HUES6 (cell line): ENCODE data around the gene LAMC3.
"Not testable (repeated sequence)": the region's sequence is repeated elsewhere in the genome, so short reads cannot be mapped to it uniquely, and the experiment has no call there.

ENCODE experiments used
- H3K27ac ChIP-seq: 2 replicates; pipeline ENCODE4 v1.7.0; 2013; ENCODE audit warnings: low read depth, mild to moderate bottlenecking, low read length, inconsistent platforms
- H3K27me3 ChIP-seq: 2 replicates; pipeline ENCODE4 v1.6.1; 2013; ENCODE audit warnings: low read length; ENCODE audit not compliant: control insufficient read depth, insufficient read depth
- H3K36me3 ChIP-seq: 2 replicates; pipeline ENCODE4 v1.6.1; 2013; ENCODE audit warnings: low read length; ENCODE audit not compliant: control insufficient read depth, insufficient read depth
- H3K4me1 ChIP-seq: 2 replicates; pipeline ENCODE4 v1.6.1; 2013; ENCODE audit warnings: low read length; ENCODE audit not compliant: control insufficient read depth, insufficient read depth
- H3K4me3 ChIP-seq: 2 replicates; pipeline ENCODE4 v1.5.1; 2013; ENCODE audit warnings: low read depth, low read length
- H3K9ac ChIP-seq: one replicate; pipeline ENCODE4 v1.6.1; 2013; ENCODE audit warnings: mild to moderate bottlenecking, low read length
- H3K9me3 ChIP-seq: 2 replicates; pipeline ENCODE4 v1.6.1; 2013; ENCODE audit warnings: low read depth, low read length; ENCODE audit not compliant: control insufficient read depth, insufficient read depth

The LAMC3 gene

GRCh38 chr9:131000526-131000925 is 8.4 kb upstream of the LAMC3 start:
- H3K27me3 ChIP-seq: peaks cover 13% of the 10 kb centered on the region
- not testable (repeated sequence) for H3K27ac ChIP-seq, H3K9me3 ChIP-seq, H3K9ac ChIP-seq, H3K36me3 ChIP-seq, H3K4me3 ChIP-seq, H3K4me1 ChIP-seq

GRCh38 chr9:131001021-131001420 is 8.0 kb upstream of the LAMC3 start:
- Histone ChIP-seq H3K9me3 (no peaks in the 10 kb centered on the region), H3K36me3 (no peaks in the 10 kb centered on the region), H3K4me3 (no peak overlapping the region), H3K9ac (no peak overlapping the region), H3K27me3 (peaks cover 13% of the 10 kb centered on the region), H3K27ac (no peak overlapping the region), H3K4me1 (peaks cover under 1% of the 10 kb centered on the region; the same call in 1 of the 2 replicates)

- no peak overlapping the region for H3K9ac ChIP-seq
- no peaks in the 10 kb centered on the region for H3K9me3 ChIP-seq
- no peaks in the 10 kb centered on the region for H3K36me3 ChIP-seq
- H3K27me3 ChIP-seq: peaks cover 13% of the 10 kb centered on the region
- no peak overlapping the region for H3K4me3 ChIP-seq
- H3K27ac ChIP-seq: no peak overlapping the region
- H3K4me1 ChIP-seq: no peaks in the 10 kb centered on the region
Measured at GRCh38 chr9:131001990-131002389, 7.0 kb upstream of the LAMC3 start.

GRCh38 chr9:131006601-131007000 is 2.4 kb upstream of the LAMC3 start:
- no peak overlapping the region for H3K27ac ChIP-seq
- no peaks in the 10 kb centered on the region for H3K9me3 ChIP-seq
- no peak overlapping the region for H3K9ac ChIP-seq
- H3K4me1 ChIP-seq: peaks cover 13% of the 10 kb centered on the region; the same call in 1 of the 2 replicates
- no peaks in the 10 kb centered on the region for H3K36me3 ChIP-seq
- peaks cover 12% of the 10 kb centered on the region for H3K27me3 ChIP-seq
- H3K4me3 ChIP-seq: no peak overlapping the region

GRCh38 chr9:131008086-131008485 is 888 bp upstream of the LAMC3 start:
- no peaks in the 10 kb centered on the region for H3K36me3 ChIP-seq
- H3K27me3 ChIP-seq: peaks cover 12% of the 10 kb centered on the region
- H3K4me1 ChIP-seq: peaks cover 28% of the 10 kb centered on the region
- H3K9ac ChIP-seq: no peak overlapping the region
- H3K4me3 ChIP-seq: no peak overlapping the region
- H3K9me3 ChIP-seq: no peaks in the 10 kb centered on the region
- H3K27ac ChIP-seq: no peak overlapping the region

GRCh38 chr9:131008563-131008908 is 438 bp upstream of the LAMC3 start:
- H3K27me3 ChIP-seq: peaks cover 12% of the 10 kb centered on the region
- no peaks in the 10 kb centered on the region for H3K36me3 ChIP-seq
- H3K4me3 ChIP-seq: peak overlapping the region; percentile 54
- H3K27ac ChIP-seq: no peak overlapping the region
- H3K9ac ChIP-seq: no peak overlapping the region
- peaks cover 32% of the 10 kb centered on the region for H3K4me1 ChIP-seq
- no peaks in the 10 kb centered on the region for H3K9me3 ChIP-seq

GRCh38 chr9:131010482-131011273 is 1.7 kb downstream of the LAMC3 start:
- Histone ChIP-seq H3K36me3 (0 out of 2 replicates have a peak, but pooled peaks cover 3% of the 10 kb centered on the region), H3K4me3 (peak overlapping the region; percentile 0; the same call in 1 of the 2 replicates), H3K9ac (peak overlapping the region; percentile 59), H3K4me1 (peaks cover 34% of the 10 kb centered on the region), H3K9me3 (no peaks in the 10 kb centered on the region), H3K27me3 (peaks cover 12% of the 10 kb centered on the region), H3K27ac (peak overlapping the region; percentile 71; the same call in 1 of the 2 replicates)

GRCh38 chr9:131011274-131012022 is 2.5 kb downstream of the LAMC3 start:
- Histone ChIP-seq H3K27ac (peak overlapping the region; percentile 71; the same call in 1 of the 2 replicates), H3K27me3 (peaks cover 12% of the 10 kb centered on the region), H3K4me1 (peaks cover 37% of the 10 kb centered on the region), H3K9ac (peak overlapping the region; percentile 59), H3K4me3 (no peak overlapping the region; the same call in 1 of the 2 replicates), H3K9me3 (no peaks in the 10 kb centered on the region), H3K36me3 (0 out of 2 replicates have a peak, but pooled peaks cover 3% of the 10 kb centered on the region)

- H3K9ac ChIP-seq: peak overlapping the region; percentile 51
- peak overlapping the region; percentile 71; the same call in 1 of the 2 replicates for H3K27ac ChIP-seq
- no peaks in the 10 kb centered on the region for H3K9me3 ChIP-seq
- H3K27me3 ChIP-seq: peaks cover 12% of the 10 kb centered on the region
- peaks cover 42% of the 10 kb centered on the region for H3K4me1 ChIP-seq
- 0 out of 2 replicates have a peak, but pooled peaks cover 3% of the 10 kb centered on the region for H3K36me3 ChIP-seq
- no peak overlapping the region for H3K4me3 ChIP-seq
Measured at GRCh38 chr9:131012023-131012334, 3.0 kb downstream of the LAMC3 start.

GRCh38 chr9:131012396-131012917 is 3.5 kb downstream of the LAMC3 start:
- H3K4me3 ChIP-seq: no peak overlapping the region
- H3K36me3 ChIP-seq: 0 out of 2 replicates have a peak, but pooled peaks cover 3% of the 10 kb centered on the region
- H3K27ac ChIP-seq: peak overlapping the region; percentile 28; the same call in 1 of the 2 replicates
- no peaks in the 10 kb centered on the region for H3K9me3 ChIP-seq
- peaks cover 42% of the 10 kb centered on the region for H3K4me1 ChIP-seq
- peaks cover 12% of the 10 kb centered on the region for H3K27me3 ChIP-seq
- H3K9ac ChIP-seq: peak overlapping the region; percentile 51
